Effector memory CD4-positive, alpha-beta T cell (primary cell): ENCODE results near the gene IQSEC3.

Experiments used
- DNase-seq, 3 donors: peaks; one replicate each; pipeline ENCODE4 v3.0.0-alpha.2; 2020
- H3K27ac ChIP-seq: 2 replicates; pipeline ENCODE4 v1.7.0; 2013; ENCODE audit warnings: mild to moderate bottlenecking, low read length, moderate library complexity; ENCODE audit not compliant: insufficient read depth, poor library complexity, severe bottlenecking
- H3K27me3 ChIP-seq: replicated peaks from 2 replicates; pipeline ENCODE4 v1.7.0; 2013; ENCODE audit warnings: mild to moderate bottlenecking, low read length; ENCODE audit not compliant: insufficient read depth, control insufficient read depth, poor library complexity, severe bottlenecking
- H3K36me3 ChIP-seq: 2 replicates; pipeline ENCODE4 v1.7.0; 2013; ENCODE audit warnings: mild to moderate bottlenecking, low read length, moderate library complexity; ENCODE audit not compliant: control insufficient read depth, insufficient read depth
- H3K4me1 ChIP-seq: 2 replicates; pipeline ENCODE4 v1.7.0; 2013; ENCODE audit warnings: low read length, mild to moderate bottlenecking; ENCODE audit not compliant: control insufficient read depth, insufficient read depth, poor library complexity, severe bottlenecking
- H3K4me3 ChIP-seq: 2 replicates; pipeline ENCODE4 v1.7.0; 2013; ENCODE audit warnings: low read length, low read depth, mild to moderate bottlenecking; ENCODE audit not compliant: insufficient read depth, poor library complexity, severe bottlenecking
- H3K9me3 ChIP-seq: 2 replicates; pipeline ENCODE4 v1.7.0; 2013; ENCODE audit warnings: mild to moderate bottlenecking, low read length, moderate library complexity; ENCODE audit not compliant: control insufficient read depth

IQSEC3 gene

DNA sequence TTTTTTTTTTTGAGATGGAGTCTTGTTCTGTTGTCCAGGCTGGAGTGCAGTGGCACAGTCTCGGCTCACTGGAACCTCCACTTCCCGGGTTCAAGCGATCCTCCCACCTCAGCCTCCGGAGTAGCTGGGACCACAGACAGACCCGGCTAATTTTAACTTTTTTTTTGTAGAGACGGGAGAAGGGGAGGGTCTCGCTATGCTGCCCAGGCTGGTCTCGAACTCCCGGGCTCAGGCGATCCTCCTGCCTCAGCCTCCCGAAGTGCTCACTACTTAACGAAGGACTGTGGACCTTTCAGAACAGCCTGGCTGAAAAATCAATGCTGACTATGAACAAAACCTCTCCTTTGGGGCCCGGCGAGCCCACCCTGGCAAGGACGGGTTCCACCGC lies 136.5 kb downstream of the IQSEC3 start:
- peaks cover 4% of the 10 kb centered on the region for H3K27me3 ChIP-seq
- H3K9me3 ChIP-seq, result no peaks in the 10 kb centered on the region
- H3K4me3 ChIP-seq, result no peak overlapping the region
- H3K36me3 ChIP-seq, result no peaks in the 10 kb centered on the region
- no peaks in the 10 kb centered on the region for H3K4me1 ChIP-seq
- H3K27ac ChIP-seq, result no peak overlapping the region
- DNase-seq, result no peak

DNA sequence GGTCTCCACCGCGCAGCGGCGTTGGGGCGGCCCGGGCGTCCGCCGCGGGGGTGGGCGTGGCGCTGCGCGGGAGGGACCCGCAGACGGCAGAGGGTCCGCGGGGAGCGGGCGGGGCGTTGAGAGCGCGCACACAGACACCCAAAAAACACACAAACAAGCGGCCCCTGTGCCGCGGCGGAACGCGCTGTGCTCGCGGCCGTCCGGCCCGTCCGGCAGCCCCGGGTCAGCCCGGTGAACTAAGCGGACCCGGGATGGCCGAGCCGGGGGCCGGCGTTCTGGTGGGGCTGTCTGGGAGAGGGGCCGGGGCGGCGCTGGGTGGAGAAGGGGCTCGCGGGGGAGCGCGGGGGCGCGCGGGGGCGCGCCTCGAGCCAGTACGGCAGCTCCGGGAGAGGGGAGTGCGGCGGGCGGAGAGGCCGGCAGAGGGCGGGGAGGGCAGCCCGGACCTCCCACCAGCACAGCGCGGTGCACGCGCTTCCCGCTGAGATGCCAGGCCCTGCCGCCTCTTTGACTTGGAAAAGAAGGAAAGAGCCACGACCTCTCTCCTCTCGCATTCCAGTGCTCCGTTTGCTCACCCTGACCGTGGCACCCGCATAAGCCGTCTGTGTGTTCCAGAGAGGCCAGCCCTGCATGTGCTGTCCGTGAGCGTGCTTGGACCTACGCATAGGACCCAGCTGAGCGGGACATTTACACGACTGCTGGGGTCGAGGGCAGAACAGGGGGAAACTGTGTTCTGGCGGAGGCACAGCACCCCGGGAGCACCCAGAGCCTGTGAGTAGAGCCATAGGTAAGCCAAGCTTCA lies 137.1 kb downstream of the IQSEC3 start:
- H3K4me3 ChIP-seq, result no peak overlapping the region

GRCh38 chr12:204261-204678 lies 137.7 kb downstream of the IQSEC3 start:
- Histone ChIP-seq H3K27me3 (peaks cover 4% of the 10 kb centered on the region), H3K27ac (no peak overlapping the region), H3K4me3 (no peak overlapping the region), H3K9me3 (no peaks in the 10 kb centered on the region), H3K36me3 (no peaks in the 10 kb centered on the region), H3K4me1 (no peaks in the 10 kb centered on the region)
- no peak for DNase-seq

More for the DNA sequence above, 137.1 kb downstream of the IQSEC3 start:
- no peak for DNase-seq
- H3K4me1 ChIP-seq, result no peaks in the 10 kb centered on the region
- H3K9me3 ChIP-seq, result no peaks in the 10 kb centered on the region
- no peaks in the 10 kb centered on the region for H3K36me3 ChIP-seq
- peaks cover 4% of the 10 kb centered on the region for H3K27me3 ChIP-seq
- no peak overlapping the region for H3K27ac ChIP-seq

- Histone ChIP-seq H3K36me3 (no peaks in the 10 kb centered on the region), H3K4me3 (no peak overlapping the region), H3K27ac (no peak overlapping the region), H3K4me1 (no peaks in the 10 kb centered on the region), H3K9me3 (no peaks in the 10 kb centered on the region), H3K27me3 (peaks cover 4% of the 10 kb centered on the region)
- no peak for DNase-seq
Measured at GRCh38 chr12:205026-205425, 138.5 kb downstream of the IQSEC3 start.

GRCh38 chr12:206746-207440 lies 140.3 kb downstream of the IQSEC3 start:
- Histone ChIP-seq H3K27me3 (peaks cover 4% of the 10 kb centered on the region), H3K4me3 (no peak overlapping the region), H3K27ac (no peak overlapping the region), H3K4me1 (no peaks in the 10 kb centered on the region), H3K36me3 (no peaks in the 10 kb centered on the region), H3K9me3 (no peaks in the 10 kb centered on the region)
- DNase-seq, result no peak

- H3K36me3 ChIP-seq, result no peaks in the 10 kb centered on the region
- H3K4me1 ChIP-seq, result no peaks in the 10 kb centered on the region
- H3K27ac ChIP-seq, result no peak overlapping the region
- no peak for DNase-seq
- no peaks in the 10 kb centered on the region for H3K9me3 ChIP-seq
- H3K4me3 ChIP-seq, result no peak overlapping the region
- H3K27me3 ChIP-seq, result peaks cover 4% of the 10 kb centered on the region
Measured at GRCh38 chr12:207804-208203, 141.2 kb downstream of the IQSEC3 start.

DNA sequence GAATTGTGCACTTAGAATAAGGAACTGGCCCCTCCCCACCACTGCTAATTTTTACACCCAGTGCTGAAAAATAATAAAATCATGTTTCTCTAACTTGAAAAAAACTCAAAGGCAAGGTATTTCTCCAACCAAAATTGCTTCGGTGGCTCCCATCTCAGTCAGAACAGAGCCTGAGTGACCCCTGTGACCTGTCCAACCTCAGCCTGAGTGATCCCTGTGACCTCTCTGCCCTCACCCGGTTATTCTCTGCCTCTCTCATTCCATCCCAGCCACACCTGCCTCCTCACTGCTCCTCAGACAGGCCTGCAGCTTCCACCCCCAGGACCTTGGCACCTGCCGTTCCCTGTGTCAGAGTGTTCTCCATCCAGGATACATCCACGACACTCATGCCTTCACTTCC lies 142.2 kb downstream of the IQSEC3 start:
- Histone ChIP-seq H3K27me3 (peaks cover 4% of the 10 kb centered on the region), H3K4me3 (no peak overlapping the region), H3K36me3 (no peaks in the 10 kb centered on the region), H3K27ac (no peak overlapping the region), H3K9me3 (no peaks in the 10 kb centered on the region), H3K4me1 (no peaks in the 10 kb centered on the region)
- no peak for DNase-seq

GRCh38 chr12:209246-209645 lies 142.7 kb downstream of the IQSEC3 start:
- H3K4me1 ChIP-seq, result no peaks in the 10 kb centered on the region
- DNase-seq, result no peak
- H3K4me3 ChIP-seq, result no peak overlapping the region
- H3K27ac ChIP-seq, result no peak overlapping the region
- H3K36me3 ChIP-seq, result no peaks in the 10 kb centered on the region
- H3K27me3 ChIP-seq, result peaks cover 4% of the 10 kb centered on the region
- H3K9me3 ChIP-seq, result no peaks in the 10 kb centered on the region

DNA sequence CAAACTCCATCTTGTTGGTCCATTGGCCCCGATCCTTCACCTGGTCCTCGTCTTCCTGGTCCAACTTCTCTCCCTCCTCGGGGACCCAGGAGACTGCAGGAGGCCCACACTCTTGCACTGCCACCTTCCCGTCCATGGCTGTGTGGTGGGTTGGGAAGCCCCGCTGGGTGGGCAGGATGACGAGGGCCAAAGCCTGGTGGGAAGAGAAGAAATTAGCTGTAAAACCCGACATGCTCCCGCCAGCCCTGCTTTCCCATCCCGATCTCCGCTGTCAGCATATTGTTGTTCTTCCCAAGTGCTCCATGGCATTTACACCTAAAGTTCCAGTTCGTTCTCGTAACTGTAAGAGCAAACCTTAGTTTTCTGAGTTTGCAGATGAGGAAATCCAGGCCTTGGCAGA lies 143.3 kb downstream of the IQSEC3 start:
- DNase-seq, result no peak
- Histone ChIP-seq H3K27ac (no peak overlapping the region), H3K9me3 (no peaks in the 10 kb centered on the region), H3K4me3 (no peak overlapping the region), H3K4me1 (no peaks in the 10 kb centered on the region), H3K36me3 (no peaks in the 10 kb centered on the region), H3K27me3 (peaks cover 4% of the 10 kb centered on the region)
